Mesendoderm (in vitro differentiated cells): Measurements from ENCODE around the gene PMIS2.
A peak's percentile ranks its signal among the peaks of the same experiment; 100 is the strongest.

Source experiments
- DNase-seq: peaks from one replicate; pipeline ENCODE4 v3.0.0; 2013
- H2AK5ac ChIP-seq: 2 replicates; pipeline ENCODE4 v1.6.1; 2013; ENCODE audit warnings: low read length, inconsistent platforms
- H2BK120ac ChIP-seq: 2 replicates; pipeline ENCODE4 v1.6.1; 2013; ENCODE audit warnings: low read depth, mild to moderate bottlenecking, low read length, moderate library complexity, mixed read lengths
- H2BK15ac ChIP-seq: replicated peaks from 2 replicates; pipeline ENCODE4 v1.6.1; 2013; ENCODE audit warnings: low read depth, mild to moderate bottlenecking, moderate library complexity
- H2BK5ac ChIP-seq: 2 replicates; pipeline ENCODE4 v1.6.1; 2013; ENCODE audit warnings: low read length, inconsistent platforms
- H3K18ac ChIP-seq: 2 replicates; pipeline ENCODE4 v1.6.1; 2013; ENCODE audit warnings: mild to moderate bottlenecking, low read length, mixed read lengths
- H3K23ac ChIP-seq: one replicate; pipeline ENCODE4 v1.6.1; 2013; ENCODE audit warnings: low read length
- H3K27ac ChIP-seq: 2 replicates; pipeline ENCODE4 v1.5.1; 2013; ENCODE audit warnings: low read depth, mild to moderate bottlenecking, inconsistent platforms, low read length, moderate library complexity
- H3K27me3 ChIP-seq: 2 replicates; pipeline ENCODE4 v1.6.1; 2013; ENCODE audit warnings: low read length, control low read depth, mild to moderate bottlenecking, inconsistent platforms; ENCODE audit not compliant: insufficient read depth, poor library complexity
- H3K36me3 ChIP-seq: 2 replicates; pipeline ENCODE4 v1.6.1; 2013; ENCODE audit warnings: low read length, inconsistent platforms; ENCODE audit not compliant: control insufficient read depth, insufficient read depth
- H3K4ac ChIP-seq: one replicate; pipeline ENCODE4 v1.6.1; 2013; ENCODE audit warnings: low read depth, mild to moderate bottlenecking, low read length, moderate library complexity
- H3K4me1 ChIP-seq: 2 replicates; pipeline ENCODE4 v1.6.1; 2013; ENCODE audit warnings: low read depth, low read length, inconsistent platforms; ENCODE audit not compliant: control insufficient read depth
- H3K4me2 ChIP-seq: 2 replicates; pipeline ENCODE4 v1.6.1; 2013; ENCODE audit warnings: low read length
- H3K4me3 ChIP-seq: 2 replicates; pipeline ENCODE4 v1.5.1; 2013; ENCODE audit warnings: mild to moderate bottlenecking, low read length
- H3K56ac ChIP-seq: one replicate; pipeline ENCODE4 v1.6.1; 2013; ENCODE audit warnings: low read length
- H3K79me1 ChIP-seq: 2 replicates; pipeline ENCODE4 v1.6.1; 2013; ENCODE audit warnings: low read length, inconsistent platforms
- H3K79me2 ChIP-seq: 2 replicates; pipeline ENCODE4 v1.6.1; 2013; ENCODE audit warnings: mild to moderate bottlenecking, low read length; ENCODE audit not compliant: control insufficient read depth, insufficient read depth
- H3K9ac ChIP-seq: 2 replicates; pipeline ENCODE4 v1.6.1; 2013; ENCODE audit warnings: low read length, inconsistent platforms
- H4K5ac ChIP-seq: one replicate; pipeline ENCODE4 v1.6.1; 2013; ENCODE audit warnings: low read length
- H4K8ac ChIP-seq: one replicate; pipeline ENCODE4 v1.6.1; 2013; ENCODE audit warnings: low read depth, mild to moderate bottlenecking, control low read depth, low read length, moderate library complexity
- WGBS: extraction: QIAGEN DNeasy Blood & Tissue Kit; methylation state at CpG from one replicate; pipeline ENCODE4 v1.1.7; 2013; ENCODE audit warnings: low lambda C conversion rate, missing lambda C conversion rate; ENCODE audit not compliant: insufficient coverage; ENCODE audit errors: extremely low coverage; 5-methylcytosine and 5-hydroxymethylcytosine counted together

The PMIS2 gene

DNA sequence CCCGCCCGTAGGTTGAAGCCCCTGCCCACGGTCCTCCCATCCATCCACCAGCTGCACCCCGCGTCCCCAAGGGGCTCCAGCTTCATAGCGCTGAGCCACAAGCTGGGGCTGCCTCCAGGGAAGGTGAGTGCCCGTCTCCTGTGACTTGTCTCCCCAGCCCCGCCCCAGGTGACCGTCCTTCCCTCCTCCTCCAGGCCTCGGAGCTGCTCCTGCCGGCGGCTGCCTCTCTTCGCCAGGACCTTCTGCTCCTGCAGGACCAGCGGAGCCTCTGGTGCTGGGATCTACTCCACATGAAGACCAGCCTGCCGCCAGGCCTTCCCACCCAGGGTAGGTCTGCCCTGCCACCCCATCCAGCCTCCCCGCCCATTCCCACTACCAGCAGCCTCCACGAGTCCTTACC is 34.0 kb downstream of the PMIS2 start:
- no CpG with 5 or more reads among the region's 17 CpGs for WGBS
- H3K4me1 ChIP-seq: no peaks in the 10 kb centered on the region
- H3K56ac ChIP-seq: no peak overlapping the region
- H2BK5ac ChIP-seq: no peak overlapping the region
- H2BK120ac ChIP-seq: no peak overlapping the region
- no peaks in the 10 kb centered on the region for H3K79me1 ChIP-seq
- no peak overlapping the region for H2AK5ac ChIP-seq
- H3K27ac ChIP-seq: no peak overlapping the region
- H3K79me2 ChIP-seq: no peaks in the 10 kb centered on the region
- H3K4me2 ChIP-seq: no peak overlapping the region
- no peak overlapping the region for H3K23ac ChIP-seq
- H4K8ac ChIP-seq: no peak overlapping the region
- peaks cover 6% of the 10 kb centered on the region for H3K36me3 ChIP-seq
- no peak overlapping the region for H3K4ac ChIP-seq
- H3K18ac ChIP-seq: no peak overlapping the region
- H3K27me3 ChIP-seq: no peaks in the 10 kb centered on the region
- no peak overlapping the region for H4K5ac ChIP-seq
- DNase-seq: no peak
- no peak overlapping the region for H2BK15ac ChIP-seq
- H3K4me3 ChIP-seq: no peak overlapping the region
- H3K9ac ChIP-seq: no peak overlapping the region

DNA sequence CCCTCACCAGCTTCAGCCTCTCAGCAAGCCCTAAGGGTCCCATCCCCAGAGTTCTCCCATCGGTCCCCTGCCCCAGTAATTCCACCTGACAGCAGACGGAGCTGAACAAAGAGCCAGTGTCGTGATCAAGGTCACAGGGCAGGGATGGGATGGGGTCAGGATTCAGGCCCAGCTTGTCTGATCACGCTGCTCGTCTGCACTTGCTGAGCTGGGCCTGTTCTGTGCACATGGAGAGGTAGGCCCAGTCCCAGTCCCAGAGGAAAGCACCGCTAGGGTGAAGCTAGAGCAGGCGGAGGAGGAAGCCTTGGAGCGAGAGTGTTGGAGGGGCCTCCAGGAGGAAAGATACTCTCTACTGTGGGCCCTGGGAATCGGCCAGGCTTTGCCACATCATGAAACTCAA is 35.7 kb downstream of the PMIS2 start:
- no peak for DNase-seq
- no CpG with 5 or more reads among the region's 9 CpGs for WGBS

DNA sequence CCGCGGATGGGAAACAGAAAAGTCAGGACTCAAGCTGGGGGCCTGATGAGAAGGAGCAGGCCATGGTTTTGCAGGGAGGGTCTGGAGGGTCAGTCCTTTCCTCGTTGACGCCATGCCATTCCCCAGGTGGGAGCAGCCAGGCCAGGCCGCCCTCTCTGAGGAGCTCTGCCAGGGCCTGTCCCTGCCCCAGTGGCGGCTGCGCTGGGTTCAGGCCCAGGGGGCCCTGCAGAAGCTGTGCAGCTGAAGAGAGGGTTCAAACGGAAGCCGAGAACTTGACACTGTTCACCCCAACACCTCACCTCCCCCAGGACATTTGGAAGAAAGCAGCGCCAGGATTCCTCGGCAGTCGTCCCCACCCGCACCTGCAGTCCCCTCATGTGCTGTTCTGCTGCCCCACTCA is 36.8 kb downstream of the PMIS2 start:
- no CpG with 5 or more reads among the region's 13 CpGs for WGBS

More for the DNA sequence above, 35.7 kb downstream of the PMIS2 start:
- Histone ChIP-seq H3K4me1 (no peaks in the 10 kb centered on the region), H3K27me3 (no peaks in the 10 kb centered on the region), H2BK120ac (no peak overlapping the region), H3K56ac (no peak overlapping the region), H4K8ac (no peak overlapping the region), H2BK15ac (no peak overlapping the region), H3K23ac (no peak overlapping the region), H3K79me1 (no peaks in the 10 kb centered on the region), H3K27ac (no peak overlapping the region), H3K9ac (no peak overlapping the region), H3K4me3 (no peak overlapping the region), H3K4me2 (no peak overlapping the region), H2AK5ac (no peak overlapping the region), H4K5ac (no peak overlapping the region), H3K18ac (no peak overlapping the region), H3K36me3 (peaks cover 6% of the 10 kb centered on the region), H3K4ac (no peak overlapping the region), H3K79me2 (no peaks in the 10 kb centered on the region), H2BK5ac (no peak overlapping the region)

DNA sequence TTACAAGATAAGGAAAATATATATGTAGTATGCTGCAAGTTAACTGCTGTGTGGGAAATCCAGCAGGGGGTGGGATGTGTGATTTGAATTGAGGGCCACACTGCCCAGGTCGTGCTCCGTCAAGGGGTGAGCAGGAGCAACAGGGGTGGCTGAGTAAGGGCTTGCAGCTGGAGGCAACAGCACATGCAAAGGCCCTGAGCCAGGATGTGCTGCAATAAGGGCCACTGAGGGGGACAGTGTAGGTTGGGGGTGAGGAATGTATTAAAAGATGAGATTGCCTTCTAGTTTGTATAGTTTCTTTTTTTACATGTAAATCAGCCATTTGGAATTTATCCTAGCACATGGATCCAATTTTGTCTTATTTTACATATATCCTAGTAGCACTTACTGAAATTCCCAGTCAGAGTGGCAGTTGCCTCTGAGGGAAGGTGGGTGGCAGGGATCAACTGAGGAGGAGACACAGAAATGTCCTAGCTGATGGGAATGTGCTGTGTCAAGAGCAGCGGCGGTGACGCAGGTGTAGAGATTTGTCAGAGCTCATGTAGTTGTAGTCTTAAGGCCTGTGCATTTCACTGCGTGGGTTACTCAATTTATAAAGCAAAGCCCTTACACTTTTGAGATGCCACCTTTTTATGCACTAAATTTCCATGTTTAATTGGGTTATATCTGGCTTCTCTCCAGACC is 37.5 kb downstream of the PMIS2 start:
- no peak overlapping the region for H2BK5ac ChIP-seq
- no peak overlapping the region for H3K4me2 ChIP-seq
- no peaks in the 10 kb centered on the region for H3K4me1 ChIP-seq
- no peak overlapping the region for H3K4me3 ChIP-seq
- H2BK120ac ChIP-seq: no peak overlapping the region
- H3K79me1 ChIP-seq: no peaks in the 10 kb centered on the region
- DNase-seq: no peak
- H3K79me2 ChIP-seq: no peaks in the 10 kb centered on the region
- no CpG with 5 or more reads among the region's 6 CpGs for whole genome bisulfite sequencing
- H3K56ac ChIP-seq: no peak overlapping the region
- no peak overlapping the region for H3K4ac ChIP-seq
- no peak overlapping the region for H3K27ac ChIP-seq
- no peak overlapping the region for H3K23ac ChIP-seq
- H4K8ac ChIP-seq: no peak overlapping the region
- no peak overlapping the region for H3K18ac ChIP-seq
- H2BK15ac ChIP-seq: no peak overlapping the region
- H4K5ac ChIP-seq: no peak overlapping the region
- H3K36me3 ChIP-seq: peaks cover 6% of the 10 kb centered on the region
- H2AK5ac ChIP-seq: no peak overlapping the region
- H3K27me3 ChIP-seq: no peaks in the 10 kb centered on the region
- H3K9ac ChIP-seq: no peak overlapping the region

More for the DNA sequence above, 36.8 kb downstream of the PMIS2 start:
- Histone ChIP-seq H3K18ac (no peak overlapping the region), H3K56ac (no peak overlapping the region), H3K36me3 (peaks cover 6% of the 10 kb centered on the region), H3K9ac (no peak overlapping the region), H3K4me2 (no peak overlapping the region), H2AK5ac (no peak overlapping the region), H3K79me2 (no peaks in the 10 kb centered on the region), H2BK120ac (no peak overlapping the region), H3K79me1 (no peaks in the 10 kb centered on the region), H3K23ac (no peak overlapping the region), H3K4ac (no peak overlapping the region), H2BK5ac (no peak overlapping the region), H4K8ac (no peak overlapping the region), H3K27ac (no peak overlapping the region), H3K27me3 (no peaks in the 10 kb centered on the region), H2BK15ac (no peak overlapping the region), H4K5ac (no peak overlapping the region), H3K4me1 (no peaks in the 10 kb centered on the region), H3K4me3 (no peak overlapping the region)
- no peak for DNase-seq

DNA sequence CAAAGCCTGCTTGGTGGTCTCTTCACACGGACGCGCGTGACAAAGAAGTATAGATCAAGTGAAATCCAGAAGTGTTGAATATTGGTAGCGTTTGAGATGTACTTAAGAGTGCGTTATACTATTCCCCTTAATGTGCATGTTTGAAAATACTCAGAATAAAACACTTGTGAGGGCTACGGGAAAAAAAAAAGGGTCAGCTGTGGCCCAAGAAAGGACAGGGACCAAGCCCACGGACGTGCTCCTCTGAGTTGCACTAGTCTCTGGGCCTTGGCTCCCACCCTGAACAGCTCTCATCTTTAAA is 42.2 kb downstream of the PMIS2 start:
- Histone ChIP-seq H4K8ac (no peak overlapping the region), H3K27ac (peak overlapping the region; percentile 72), H3K23ac (no peak overlapping the region), H3K4ac (peak overlapping the region; percentile 20), H4K5ac (no peak overlapping the region), H2AK5ac (no peak overlapping the region), H3K4me1 (no peaks in the 10 kb centered on the region), H3K9ac (peak overlapping the region; percentile 83), H2BK120ac (no peak overlapping the region), H3K79me1 (peaks cover 2% of the 10 kb centered on the region), H3K56ac (peak overlapping the region; percentile 78), H3K27me3 (no peaks in the 10 kb centered on the region), H2BK5ac (no peak overlapping the region), H2BK15ac (no peak overlapping the region), H3K4me3 (peak overlapping the region; percentile 69), H3K4me2 (peak overlapping the region; percentile 76), H3K79me2 (peaks cover 2% of the 10 kb centered on the region), H3K18ac (peak overlapping the region; percentile 83), H3K36me3 (peaks cover 7% of the 10 kb centered on the region)
- no CpG with 5 or more reads among the region's 9 CpGs for whole genome bisulfite sequencing
- DNase-seq: no peak
